NCI-H1048 (cell line): ENCODE results near the gene RESP18.
"Not testable (repeated sequence)": the region's sequence is repeated elsewhere in the genome, so short reads cannot be mapped to it uniquely, and the experiment has no call there.

Experiments used
- DNase-seq: peaks from one replicate; lab custom pipeline; 2025; lab: John Stamatoyannopoulos, UW

The RESP18 gene

GRCh38 chr2:219325657-219326315 lies 6.8 kb downstream of the RESP18 start:
- DNase-seq = no peak

DNA sequence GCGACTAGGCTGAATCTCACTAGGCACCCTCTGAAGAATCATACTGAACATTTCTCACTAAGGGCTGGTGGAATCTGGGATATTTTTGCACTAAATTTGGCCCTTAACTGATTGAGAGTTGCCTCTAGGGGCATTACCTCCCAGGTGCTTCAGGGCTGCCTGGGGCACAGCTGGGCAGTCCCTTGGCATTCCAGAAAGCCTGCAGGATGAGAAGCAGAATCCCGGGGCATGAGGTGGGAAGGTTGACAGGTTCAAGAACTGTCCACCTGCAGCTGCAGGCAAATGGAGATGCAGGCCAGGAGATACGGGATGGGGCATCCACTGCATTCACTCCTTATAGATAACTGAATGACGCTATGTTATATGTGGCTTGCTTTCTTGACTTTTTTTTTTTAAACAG lies 7.4 kb downstream of the RESP18 start:
- no peak for DNase-seq

DNA sequence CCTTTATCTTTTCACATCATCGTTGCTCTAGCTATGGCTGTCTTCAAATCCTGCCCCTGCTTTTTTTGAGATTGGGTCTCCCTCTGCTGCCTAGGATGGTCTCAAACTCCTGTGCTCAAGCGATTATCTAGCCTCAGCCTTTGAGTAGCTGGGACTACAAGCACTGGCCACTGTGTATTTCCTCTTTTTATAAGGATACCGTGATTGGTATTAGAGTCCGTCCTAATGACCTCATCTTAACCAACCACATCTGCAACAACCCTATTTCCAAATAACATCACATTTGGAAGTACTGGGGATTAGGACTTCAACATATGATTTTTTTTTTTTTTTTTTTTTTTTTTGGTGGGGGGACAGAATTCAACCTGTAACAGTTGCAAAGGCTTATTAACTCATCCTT lies 9.1 kb downstream of the RESP18 start:
- DNase-seq = no peak

- no peak for DNase-seq
These were observed 17.6 kb downstream of the RESP18 start for GRCh38 chr2:219314804-219315468.

DNA sequence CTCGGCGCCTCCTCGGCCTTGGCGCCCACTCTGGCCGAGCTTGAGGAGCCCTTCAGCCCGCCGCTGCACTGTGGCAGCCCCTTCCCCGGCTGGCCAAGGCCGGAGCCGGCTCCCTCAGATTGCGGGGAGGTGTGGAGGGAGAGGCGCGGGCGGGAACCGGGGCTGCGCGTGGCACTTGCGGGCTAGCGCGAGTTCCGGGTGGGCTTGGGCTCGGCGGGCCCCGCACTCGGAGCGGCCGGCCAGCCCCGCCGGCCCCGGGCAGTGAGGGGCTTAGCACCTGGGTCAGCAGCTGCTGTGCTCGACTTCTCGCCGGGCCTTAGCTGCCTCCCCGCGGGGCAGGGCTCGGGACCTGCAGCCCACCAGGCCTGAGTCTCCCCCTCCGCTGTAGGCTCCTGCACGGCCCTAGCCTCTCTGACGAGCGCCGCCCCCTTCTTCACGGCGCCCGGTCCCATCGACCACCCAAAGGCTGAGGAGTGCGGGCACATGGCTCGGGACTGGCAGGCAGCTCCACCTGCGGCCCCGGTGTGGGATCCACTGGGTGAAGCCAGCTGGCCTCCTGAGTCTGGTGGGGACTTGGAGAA lies 19.8 kb downstream of the RESP18 start:
- not testable (repeated sequence) for DNase-seq

DNA sequence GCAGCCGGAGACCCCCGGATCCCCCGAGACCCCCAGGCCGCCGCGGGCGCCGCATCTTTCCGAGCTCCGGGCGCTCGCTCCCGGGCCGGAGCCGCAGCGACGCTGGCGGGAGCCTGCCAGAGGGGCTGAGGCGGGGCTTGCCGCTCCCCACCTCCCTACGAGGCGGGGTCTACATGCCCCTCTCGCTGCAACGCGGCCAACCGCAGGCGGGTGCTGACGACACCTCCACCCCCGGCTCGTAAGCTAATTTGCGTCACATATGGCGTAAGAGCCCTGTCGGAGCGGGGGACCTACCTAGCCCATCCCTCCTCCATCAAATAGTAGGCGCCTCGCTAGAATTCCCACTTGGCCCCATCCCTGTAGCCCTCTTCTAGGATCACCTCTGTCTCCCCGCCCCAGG lies 23.3 kb downstream of the RESP18 start, which contains the start of gene PTPRN:
Gene PTPRN (minus strand): TSS at position 124 of the 400 bp plus-strand sequence. CDS start 69 bp downstream, at position 55.
- DNase-seq = no peak

GRCh38 chr2:219308142-219309101 lies 24.1 kb downstream of the RESP18 start:
- no peak for DNase-seq

GRCh38 chr2:219306047-219306446 lies 26.5 kb downstream of the RESP18 start:
- no peak for DNase-seq

DNA sequence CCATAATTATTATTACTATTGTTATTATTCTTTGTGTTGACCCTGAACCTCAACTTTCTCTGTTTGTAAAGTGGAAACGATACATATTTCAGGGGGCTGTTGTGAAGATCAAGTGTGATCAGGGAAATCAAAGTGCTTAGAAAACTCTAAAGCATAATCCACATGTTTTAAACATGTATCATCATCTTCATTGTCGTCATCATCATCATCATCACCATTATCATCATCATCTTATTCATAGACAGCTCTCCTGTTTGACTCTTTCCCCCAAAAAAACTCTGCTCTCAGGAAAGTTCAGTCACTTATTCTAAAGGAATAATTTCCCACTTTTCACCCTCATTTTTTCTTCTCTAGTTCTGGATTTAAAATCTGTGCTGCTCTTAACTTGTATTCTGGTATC lies 28.3 kb downstream of the RESP18 start:
- DNase-seq = no peak

DNA sequence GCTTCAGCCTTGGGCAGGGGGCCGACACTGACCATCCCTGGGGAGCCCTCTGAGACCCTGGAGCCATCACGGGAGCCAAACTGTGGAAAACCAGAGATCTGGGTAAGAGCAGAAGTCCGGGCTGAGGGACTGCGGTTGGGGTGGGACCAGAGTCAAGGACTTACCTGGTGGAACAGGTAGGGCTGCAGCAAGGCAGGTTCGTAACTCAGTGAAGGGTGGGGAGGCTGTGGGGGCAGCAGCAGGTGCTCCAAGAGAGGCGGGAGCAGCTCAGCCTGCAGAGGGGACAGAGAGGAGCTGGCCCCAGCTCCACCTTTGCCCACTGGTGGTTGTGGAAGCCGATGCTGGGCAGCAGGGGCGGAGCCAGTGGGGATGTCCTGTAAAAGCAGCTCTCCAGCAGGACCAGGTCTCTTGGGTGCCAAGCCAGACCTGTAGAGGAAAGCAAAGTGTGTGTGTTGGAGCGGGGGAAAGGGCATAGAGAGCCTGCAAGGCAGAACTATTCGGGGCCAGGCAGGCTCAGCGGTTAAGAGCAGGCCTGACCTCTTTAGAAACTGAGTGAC lies 30.1 kb downstream of the RESP18 start:
- no peak for DNase-seq

- no peak for DNase-seq
These were observed 32.5 kb downstream of the RESP18 start for GRCh38 chr2:219300022-219300421.

GRCh38 chr2:219299372-219299760 lies 33.2 kb downstream of the RESP18 start:
- no peak for DNase-seq

DNA sequence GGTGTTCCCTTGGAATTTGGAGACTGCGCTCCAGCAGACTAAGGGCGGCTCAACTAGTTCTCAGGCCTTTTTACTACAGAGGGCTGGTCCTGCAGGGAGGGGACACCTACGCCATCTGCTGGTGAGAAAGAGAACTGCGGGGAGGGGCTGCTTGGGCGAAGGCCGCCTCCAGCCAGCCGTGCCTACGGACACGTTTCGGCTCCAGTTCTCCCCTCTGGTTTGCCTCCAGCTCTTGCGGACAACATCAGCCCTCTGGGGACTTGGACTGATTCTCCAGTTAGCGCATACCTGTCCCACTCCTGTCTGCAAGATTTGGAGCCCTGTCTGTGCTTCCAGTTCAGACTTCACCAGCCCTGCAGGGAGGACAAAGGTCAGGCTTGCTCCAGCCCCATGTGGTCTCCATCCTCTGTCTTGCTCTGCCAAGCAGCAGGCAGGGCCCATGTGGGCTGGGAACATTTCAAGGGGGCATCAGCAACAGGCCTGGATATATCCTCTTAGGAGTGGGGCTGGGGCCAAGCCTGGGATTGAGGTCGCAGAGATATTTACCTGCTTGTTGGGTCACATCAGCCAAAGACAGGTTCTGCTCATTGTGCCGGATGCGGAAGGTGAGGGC lies 33.7 kb downstream of the RESP18 start:
- DNase-seq = no peak

GRCh38 chr2:219297766-219298456 lies 34.6 kb downstream of the RESP18 start:
- no peak for DNase-seq

GRCh38 chr2:219296631-219297391 lies 35.7 kb downstream of the RESP18 start:
- DNase-seq = no peak

DNA sequence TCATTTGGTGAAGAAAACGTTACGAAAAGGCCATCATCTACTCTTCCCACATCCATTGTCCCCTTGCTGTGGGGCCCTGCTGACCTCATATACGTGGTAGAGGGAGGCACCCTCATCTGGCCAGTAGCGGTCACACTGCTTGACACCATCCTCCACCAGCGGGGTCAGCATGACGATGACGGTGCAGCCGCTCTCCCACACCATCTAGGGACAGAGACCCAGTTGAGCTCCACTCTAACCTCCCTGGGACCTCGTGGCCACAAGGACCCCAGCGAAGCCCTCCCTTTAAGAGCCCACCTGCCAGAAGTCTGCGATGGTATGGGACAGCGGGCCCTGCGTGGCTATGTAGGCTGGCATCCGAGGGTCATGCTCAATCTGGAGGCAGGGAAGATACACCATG lies 36.4 kb downstream of the RESP18 start:
- DNase-seq = no peak

DNA sequence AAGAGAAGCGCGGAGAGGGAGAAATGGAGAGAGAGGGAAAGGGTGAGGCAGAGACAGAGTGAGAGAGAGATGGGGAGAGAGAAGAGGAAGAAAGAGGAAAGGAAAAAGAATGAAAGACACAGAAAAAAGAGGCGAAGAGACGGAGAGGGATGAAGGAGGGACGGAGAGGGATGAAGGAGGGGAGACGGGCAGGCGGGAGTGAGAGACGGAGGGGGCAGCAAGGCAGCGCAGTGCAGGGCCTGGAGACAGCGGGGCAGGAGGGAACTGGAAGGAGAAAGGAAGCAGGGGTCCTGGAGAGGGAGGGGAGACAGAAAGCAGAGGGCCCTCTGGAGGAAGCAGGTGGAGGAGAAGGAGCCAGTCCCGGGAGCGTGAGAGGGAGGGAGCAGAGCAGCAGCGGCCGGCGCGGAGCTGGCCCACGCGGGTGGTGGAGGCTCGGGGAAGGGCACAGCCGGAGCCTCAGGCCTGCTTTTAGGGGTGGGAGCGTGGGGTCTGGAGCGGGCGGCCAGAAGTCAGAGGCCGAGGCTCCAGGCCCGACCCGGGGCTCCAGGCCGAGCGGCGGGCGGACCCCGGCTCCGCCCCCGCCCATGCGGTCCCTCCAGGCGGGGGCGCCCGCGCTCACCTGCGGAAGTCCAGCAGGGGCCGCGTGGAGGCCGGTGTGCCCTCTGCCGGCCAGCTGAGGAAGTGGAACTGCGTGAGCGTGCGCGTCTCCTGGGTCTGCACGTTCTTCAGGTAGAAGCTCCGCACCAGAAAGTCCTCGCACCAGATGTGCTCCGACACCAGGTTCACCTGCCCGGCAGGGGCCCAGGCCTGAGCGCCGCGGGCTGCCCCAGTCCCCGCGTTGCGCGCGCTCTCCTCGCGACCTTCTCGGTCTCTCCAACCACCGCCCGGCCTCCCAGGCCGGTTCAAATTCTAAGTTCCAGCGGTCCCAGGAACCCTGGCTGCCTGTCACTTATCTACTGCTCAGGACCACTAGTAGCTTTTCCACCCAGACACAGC lies 37.9 kb downstream of the RESP18 start:
- DNase-seq = peak; percentile 56

- no peak for DNase-seq
These were observed 38.8 kb downstream of the RESP18 start for GRCh38 chr2:219293736-219294231.

DNA sequence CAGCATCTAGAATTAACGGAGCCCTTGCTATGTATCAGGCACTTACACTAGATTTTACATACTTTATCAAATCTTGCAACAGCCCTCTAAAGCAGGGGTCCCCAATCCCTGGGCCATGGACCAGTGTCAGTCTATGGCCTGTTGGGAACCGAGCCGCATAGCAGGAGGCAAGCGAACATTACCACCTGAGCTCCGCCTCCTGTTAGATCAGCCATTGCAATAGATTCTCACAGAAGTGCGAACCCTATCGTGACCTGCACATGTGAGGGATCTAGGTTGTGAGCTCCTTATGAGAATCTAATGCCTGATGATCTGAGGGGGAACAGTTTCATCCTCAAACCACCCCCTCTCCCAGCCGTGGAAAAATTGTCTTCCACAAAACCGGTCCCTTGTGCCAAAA lies 39.9 kb downstream of the RESP18 start:
- DNase-seq = no peak
